Panc1 (cell line): ENCODE results near the gene SCGB1D1. TPM values are rescaled to one million over a fixed set of nuclear protein-coding genes. Genes with fewer than 3 reads are reported as not detected.
A peak's percentile ranks its signal among the peaks of the same experiment; 100 is the strongest.

Experiments
- ATAC-seq: fragments of 200-7000 bp; cut with Tn5 transposase; 2 replicates; pipeline ENCODE4 v1.9.1; 2020; ENCODE audit warnings: mild to moderate bottlenecking, moderate library complexity
- BruUV-seq: library from RNA; stranded (reverse); fragments of 400-500 nt; replicated peaks from 2 replicates; lab custom pipeline; 2021; lab: Mats Ljungman, UMichigan
- CTCF ChIA-PET: fragments of 300-600 bp; sonication (Branson Sonifier 250); formaldehyde crosslinking; loops from one replicate; lab custom pipeline; 2022; ENCODE audit warnings: antibody characterized with exemption; lab: Charles Lee
- POLR2A ChIA-PET: fragments of 300-600 bp; sonication (Branson Sonifier 250); formaldehyde crosslinking; loops from one replicate; lab custom pipeline; 2022; ENCODE audit warnings: antibody characterized with exemption; lab: Charles Lee
- DNase-seq: peaks from one replicate; pipeline ENCODE4 v3.0.0-alpha.2; 2010; ENCODE audit warnings: low read depth, low spot score
- H3K27ac ChIP-seq: 2 replicates; pipeline ENCODE4 v1.5.1; 2011; ENCODE audit warnings: mild to moderate bottlenecking, low read length, inconsistent platforms
- H3K27me3 ChIP-seq: fragments of 200-500 bp; sonication (Bioruptor generic); 2 replicates; pipeline ENCODE4 v1.6.0; 2014; ENCODE audit warnings: low read length, inconsistent platforms; ENCODE audit not compliant: control insufficient read depth, insufficient read depth
- H3K36me3 ChIP-seq: fragments of 200-500 bp; sonication (Bioruptor generic); 2 replicates; pipeline ENCODE4 v1.5.1; 2014; ENCODE audit warnings: inconsistent platforms, mild to moderate bottlenecking, low read length, moderate library complexity; ENCODE audit not compliant: control insufficient read depth, insufficient read depth
- H3K4me1 ChIP-seq: 2 replicates; pipeline ENCODE4 v1.5.1; 2011; ENCODE audit warnings: inconsistent platforms, mild to moderate bottlenecking, low read length, moderate library complexity; ENCODE audit not compliant: control insufficient read depth, insufficient read depth
- H3K4me3 ChIP-seq, 2 experiments: 2 replicates each; pipeline ENCODE4 v1.5.1; 2011 to 2012; ENCODE audit warnings: low read depth in 2 of 2, low read length in 2 of 2, mild to moderate bottlenecking in 2 of 2, inconsistent platforms in 1 of 2, moderate library complexity in 1 of 2
- H3K9me3 ChIP-seq: fragments of 200-500 bp; sonication (Bioruptor generic); 2 replicates; pipeline ENCODE4 v1.5.1; 2014; ENCODE audit warnings: low read depth, mild to moderate bottlenecking, inconsistent platforms, low read length, moderate library complexity; ENCODE audit not compliant: control insufficient read depth, insufficient read depth
- POLR2AphosphoS5 ChIP-seq: IDR thresholded peaks from 2 replicates; pipeline ENCODE4 v1.6.1; 2012; ENCODE audit warnings: mild to moderate bottlenecking, low read depth, low read length, moderate library complexity
- SIN3A ChIP-seq: IDR thresholded peaks from 2 replicates; pipeline ENCODE4 v1.6.1; 2012; ENCODE audit warnings: low read depth, mild to moderate bottlenecking, low read length, moderate library complexity, borderline replicate concordance; ENCODE audit not compliant: insufficient read depth
- TCF7L2 ChIP-seq: IDR thresholded peaks from 2 replicates; pipeline ENCODE4 v1.6.1; 2011; ENCODE audit warnings: mild to moderate bottlenecking, low read depth, low read length, inconsistent platforms
- in situ Hi-C: cut with HindIII; loops from 2 replicates; pipeline ENCODE4 v1.10.0; 2016; ENCODE audit warnings: low sequenced_read_pairs, low pct_unique_long_range_greater_than_20kb
- intact Hi-C: fragments of 100-400 bp; cut with micrococcal nuclease; formaldehyde crosslinking; loops from one replicate; pipeline ENCODE4 v1.10.0; 2022; ENCODE audit not compliant: unreplicated experiment
- total RNA-seq: library from RNA; stranded (reverse); gene quantifications from one replicate; pipeline ENCODE4 v1.2.1, GENCODE V29; 2021; ENCODE audit not compliant: unreplicated experiment
- TF ChIP-seq, protein P1 (sequence below): fragments of 450-650 bp; IDR thresholded peaks from 2 replicates; pipeline ENCODE4 v1.5.1; 2017; ENCODE audit warnings: mild to moderate bottlenecking
- TF ChIP-seq, protein P2 (sequence below), 2 experiments: IDR thresholded peaks; 2 replicates each; pipeline ENCODE4 v1.6.1; 2011 to 2012; ENCODE audit warnings: low read depth in 2 of 2, control low read depth in 1 of 2, low read length in 1 of 2, mild to moderate bottlenecking in 1 of 2, moderate library complexity in 1 of 2; ENCODE audit not compliant: insufficient read depth in 1 of 2

SCGB1D1 gene
- total RNA-seq, 1 experiment from 2014 or later: not detected

DNA sequence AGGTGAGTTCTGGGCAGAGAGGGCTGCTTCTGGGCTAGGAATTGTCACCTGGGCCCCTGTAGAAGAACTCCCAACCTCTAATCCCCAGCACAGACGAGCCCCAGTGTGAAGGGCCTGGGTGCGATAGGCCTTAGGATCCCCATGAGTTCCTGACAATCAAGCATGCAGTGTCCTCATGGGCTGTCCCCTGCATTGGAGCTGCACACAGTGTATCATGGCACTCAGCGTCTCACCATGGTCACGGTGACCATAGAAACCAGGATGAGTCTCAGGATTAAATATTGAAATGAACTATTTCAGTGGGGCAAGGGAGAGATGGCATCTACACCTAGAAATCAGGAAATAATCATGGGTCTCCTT lies 18.7 kb downstream of the SCGB1D1 start:
- CTCF ChIA-PET: interaction anchor here (0.6 to 0.9 kb wide), 3 partner anchors 27 to 128 kb away, joined by 3 to 4 read pairs (median 4); no protein-coding TSS in a partner anchor
- no peak for ATAC-seq

DNA sequence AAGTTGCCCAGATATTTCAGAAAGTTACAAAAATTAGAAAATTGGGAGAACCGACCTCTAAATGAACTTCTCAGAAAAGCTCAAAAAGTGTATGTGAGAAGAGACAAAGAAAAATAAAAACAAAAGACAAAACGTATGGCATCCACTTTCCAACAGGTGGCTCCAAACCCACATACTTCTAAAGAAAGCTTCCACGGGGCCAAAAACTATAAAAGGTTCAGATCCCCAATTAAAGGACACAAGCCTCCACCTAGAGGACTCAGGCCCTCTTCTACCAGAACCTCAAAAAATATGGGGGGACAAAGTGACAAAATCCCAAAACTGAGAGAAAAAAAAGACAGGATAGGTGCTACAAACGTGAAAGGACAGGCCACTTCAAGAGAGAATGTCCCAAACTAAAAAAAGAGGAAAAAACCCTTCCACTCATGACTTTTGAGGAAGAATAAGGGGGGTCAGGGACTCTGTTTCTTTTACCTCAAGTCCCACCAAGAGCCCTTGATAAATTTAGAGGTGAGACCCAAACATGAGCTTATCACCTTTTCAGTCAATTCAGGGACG lies 27.3 kb downstream of the SCGB1D1 start:
- intact Hi-C loops: loop anchor here (1.0 to 5.0 kb wide), 2 partner anchors 94 to 110 kb away; no protein-coding TSS in a partner anchor
- Histone ChIP-seq H3K27me3 (no peaks in the 10 kb centered on the region), H3K36me3 (no peaks in the 10 kb centered on the region), H3K4me1 (no peaks in the 10 kb centered on the region), H3K27ac (no peak overlapping the region), H3K9me3 (no peaks in the 10 kb centered on the region; the same call in 1 of the 2 replicates), H3K4me3 (no peak overlapping the region)
- in situ Hi-C loops: no loop called here
- POLR2A ChIA-PET: interaction anchor here (0.7 kb wide), 1 partner anchor 27 kb away, joined by 3 read pairs; no protein-coding TSS in a partner anchor
- CTCF ChIA-PET: interaction anchor here (1.1 kb wide), 2 partner anchors 25 to 94 kb away, joined by 3 read pairs; partner anchors contain the start of gene SCGB1D2
- DNase-seq (no peak), ATAC-seq (no peak)
- TF ChIP-seq, protein P1, sequence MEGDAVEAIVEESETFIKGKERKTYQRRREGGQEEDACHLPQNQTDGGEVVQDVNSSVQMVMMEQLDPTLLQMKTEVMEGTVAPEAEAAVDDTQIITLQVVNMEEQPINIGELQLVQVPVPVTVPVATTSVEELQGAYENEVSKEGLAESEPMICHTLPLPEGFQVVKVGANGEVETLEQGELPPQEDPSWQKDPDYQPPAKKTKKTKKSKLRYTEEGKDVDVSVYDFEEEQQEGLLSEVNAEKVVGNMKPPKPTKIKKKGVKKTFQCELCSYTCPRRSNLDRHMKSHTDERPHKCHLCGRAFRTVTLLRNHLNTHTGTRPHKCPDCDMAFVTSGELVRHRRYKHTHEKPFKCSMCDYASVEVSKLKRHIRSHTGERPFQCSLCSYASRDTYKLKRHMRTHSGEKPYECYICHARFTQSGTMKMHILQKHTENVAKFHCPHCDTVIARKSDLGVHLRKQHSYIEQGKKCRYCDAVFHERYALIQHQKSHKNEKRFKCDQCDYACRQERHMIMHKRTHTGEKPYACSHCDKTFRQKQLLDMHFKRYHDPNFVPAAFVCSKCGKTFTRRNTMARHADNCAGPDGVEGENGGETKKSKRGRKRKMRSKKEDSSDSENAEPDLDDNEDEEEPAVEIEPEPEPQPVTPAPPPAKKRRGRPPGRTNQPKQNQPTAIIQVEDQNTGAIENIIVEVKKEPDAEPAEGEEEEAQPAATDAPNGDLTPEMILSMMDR: peak; percentile 73
- TF ChIP-seq TCF7L2: no peak
- TF ChIP-seq POLR2AphosphoS5: no peak
- TF ChIP-seq SIN3A: no peak
- BruUV-seq: no TSS peak

More for the DNA sequence above, 18.7 kb downstream of the SCGB1D1 start:
- POLR2A ChIA-PET: no interaction called here
- no peaks in the 10 kb centered on the region for H3K4me1 ChIP-seq
- no peak overlapping the region for H3K4me3 ChIP-seq
- TF ChIP-seq SIN3A (no peak), TCF7L2 (no peak), POLR2AphosphoS5 (no peak)
- TF ChIP-seq, protein P2, sequence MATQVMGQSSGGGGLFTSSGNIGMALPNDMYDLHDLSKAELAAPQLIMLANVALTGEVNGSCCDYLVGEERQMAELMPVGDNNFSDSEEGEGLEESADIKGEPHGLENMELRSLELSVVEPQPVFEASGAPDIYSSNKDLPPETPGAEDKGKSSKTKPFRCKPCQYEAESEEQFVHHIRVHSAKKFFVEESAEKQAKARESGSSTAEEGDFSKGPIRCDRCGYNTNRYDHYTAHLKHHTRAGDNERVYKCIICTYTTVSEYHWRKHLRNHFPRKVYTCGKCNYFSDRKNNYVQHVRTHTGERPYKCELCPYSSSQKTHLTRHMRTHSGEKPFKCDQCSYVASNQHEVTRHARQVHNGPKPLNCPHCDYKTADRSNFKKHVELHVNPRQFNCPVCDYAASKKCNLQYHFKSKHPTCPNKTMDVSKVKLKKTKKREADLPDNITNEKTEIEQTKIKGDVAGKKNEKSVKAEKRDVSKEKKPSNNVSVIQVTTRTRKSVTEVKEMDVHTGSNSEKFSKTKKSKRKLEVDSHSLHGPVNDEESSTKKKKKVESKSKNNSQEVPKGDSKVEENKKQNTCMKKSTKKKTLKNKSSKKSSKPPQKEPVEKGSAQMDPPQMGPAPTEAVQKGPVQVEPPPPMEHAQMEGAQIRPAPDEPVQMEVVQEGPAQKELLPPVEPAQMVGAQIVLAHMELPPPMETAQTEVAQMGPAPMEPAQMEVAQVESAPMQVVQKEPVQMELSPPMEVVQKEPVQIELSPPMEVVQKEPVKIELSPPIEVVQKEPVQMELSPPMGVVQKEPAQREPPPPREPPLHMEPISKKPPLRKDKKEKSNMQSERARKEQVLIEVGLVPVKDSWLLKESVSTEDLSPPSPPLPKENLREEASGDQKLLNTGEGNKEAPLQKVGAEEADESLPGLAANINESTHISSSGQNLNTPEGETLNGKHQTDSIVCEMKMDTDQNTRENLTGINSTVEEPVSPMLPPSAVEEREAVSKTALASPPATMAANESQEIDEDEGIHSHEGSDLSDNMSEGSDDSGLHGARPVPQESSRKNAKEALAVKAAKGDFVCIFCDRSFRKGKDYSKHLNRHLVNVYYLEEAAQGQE (IDR thresholded peaks at IDR 0.05; ENCODE audit: insufficient read depth in 1 of 2, low read depth in 2 of 2, low read length in 1 of 2): no peak
- TF ChIP-seq, protein P1: no peak
- H3K9me3 ChIP-seq: no peaks in the 10 kb centered on the region
- DNase-seq: no peak
- no peak overlapping the region for H3K27ac ChIP-seq
- no peaks in the 10 kb centered on the region; the same call in 1 of the 2 replicates for H3K27me3 ChIP-seq
- in situ Hi-C loops (no loop called here), intact Hi-C loops (loop anchor here (5.0 kb wide), 1 partner anchor 36 kb away; no protein-coding TSS in a partner anchor)
- BruUV-seq: no TSS peak
- no peaks in the 10 kb centered on the region for H3K36me3 ChIP-seq
